Amygdala (tissue), 56 donors: ENCODE results near the gene TUBB3.
"Not testable (repeated sequence)": the region's sequence is repeated elsewhere in the genome, so short reads cannot be mapped to it uniquely, and the experiment has no call there.

Experiments used
- DNase-seq, 56 donors: peaks; one replicate each; lab custom pipeline; 2025; lab: John Stamatoyannopoulos, UW

Gene TUBB3

GRCh38 chr16:89922884-89923639 lies at the start of gene TUBB3:
TSS of gene TUBB3 (plus strand) at chr16:89923342. CDS start at chr16:89923402, 60 bp downstream.
- peak in 45 of 56 donors; percentile 11 to 92 (median 59) for DNase-seq

GRCh38 chr16:89873972-89874689 lies 49.0 kb upstream of the TUBB3 start:
- peak; percentile 58 to 99 (median 93) for DNase-seq

- DNase-seq: not testable (repeated sequence)
Measured at GRCh38 chr16:89879123-89879522, 44.0 kb upstream of the TUBB3 start.

- no peak for DNase-seq
Measured at GRCh38 chr16:89880477-89881367, 42.4 kb upstream of the TUBB3 start.

GRCh38 chr16:89881368-89881730 lies 41.8 kb upstream of the TUBB3 start:
- DNase-seq: no peak

- DNase-seq: no peak
Measured at GRCh38 chr16:89883346-89884040, 39.6 kb upstream of the TUBB3 start.

- DNase-seq: no peak
Measured at GRCh38 chr16:89884041-89884421, 39.1 kb upstream of the TUBB3 start.

GRCh38 chr16:89887243-89887642 lies 35.9 kb upstream of the TUBB3 start:
- no peak for DNase-seq

- no peak for DNase-seq
Measured at GRCh38 chr16:89890200-89890599, 32.9 kb upstream of the TUBB3 start.

- DNase-seq: no peak
Measured at GRCh38 chr16:89890886-89891657, 32.1 kb upstream of the TUBB3 start.

- no peak for DNase-seq
Measured at GRCh38 chr16:89892055-89892630, 31.0 kb upstream of the TUBB3 start.

GRCh38 chr16:89892635-89893034 lies 30.5 kb upstream of the TUBB3 start:
- DNase-seq: no peak

GRCh38 chr16:89893642-89894548 lies 29.2 kb upstream of the TUBB3 start:
- no peak for DNase-seq

- no peak for DNase-seq
Measured at GRCh38 chr16:89895482-89896250, 27.5 kb upstream of the TUBB3 start.

- DNase-seq: no peak
Measured at GRCh38 chr16:89897204-89897603, 25.9 kb upstream of the TUBB3 start.

- DNase-seq: no peak
Measured at GRCh38 chr16:89898201-89898967, 24.8 kb upstream of the TUBB3 start.
